Naive B cell (primary cell): ENCODE measurements around the gene CAMSAP2. TPM values are rescaled to one million over a fixed set of nuclear protein-coding genes. Genes with fewer than 3 reads are reported as not detected.
A peak's percentile ranks its signal among the peaks of the same experiment; 100 is the strongest.
"Not testable (repeated sequence)": the region's sequence is repeated elsewhere in the genome, so short reads cannot be mapped to it uniquely, and the experiment has no call there.

Source experiments
- ATAC-seq, 2 donors: fragments of 150-1000 bp; cut with Tn5 transposase; 2 replicates each; pipeline ENCODE4 v1.10.0; 2021; ENCODE audit warnings: low read depth in 2 of 2, mild to moderate bottlenecking in 2 of 2, moderate library complexity in 2 of 2
- DNase-seq: peaks from one replicate; pipeline ENCODE4 v3.0.0; 2022
- H3K27ac Mint-ChIP-seq, 6 donors: one replicate each; pipeline ENCODE4 v1.8.0; 2020 to 2022; ENCODE audit warnings: mild to moderate bottlenecking in 6 of 6, mixed read lengths in 6 of 6, moderate library complexity in 5 of 6, inconsistent platforms in 2 of 6
- H3K27me3 Mint-ChIP-seq, 3 donors: one replicate each; pipeline ENCODE4 v1.8.0; 2021 to 2022; ENCODE audit warnings: mixed read lengths in 3 of 3, mild to moderate bottlenecking in 1 of 3
- H3K36me3 Mint-ChIP-seq, 2 donors: one replicate each; pipeline ENCODE4 v1.8.0; 2020 to 2022; ENCODE audit warnings: mixed read lengths in 2 of 2, inconsistent platforms in 1 of 2, mild to moderate bottlenecking in 1 of 2
- H3K4me1 Mint-ChIP-seq, 3 donors: one replicate each; pipeline ENCODE4 v1.8.0; 2020 to 2022; ENCODE audit warnings: mixed read lengths in 3 of 3, inconsistent platforms in 1 of 3, mild to moderate bottlenecking in 1 of 3, moderate library complexity in 1 of 3
- H3K4me3 Mint-ChIP-seq, 8 donors: one replicate each; pipeline ENCODE4 v1.8.0; 2020 to 2022; ENCODE audit warnings: mild to moderate bottlenecking in 8 of 8, mixed read lengths in 8 of 8, moderate library complexity in 8 of 8, inconsistent platforms in 2 of 8
- H3K9me3 Mint-ChIP-seq, 7 donors: one replicate each; pipeline ENCODE4 v1.8.0; 2020 to 2022; ENCODE audit warnings: mixed read lengths in 7 of 7, mild to moderate bottlenecking in 5 of 7, inconsistent platforms in 2 of 7, moderate library complexity in 1 of 7
- polyA plus RNA-seq, 6 donors: library from polyadenylated mRNA; unstranded; fragments of 300-500 nt; fragmentation: Illumina TruSeq; gene quantifications; one replicate each; pipeline ENCODE4 v1.2.3, GENCODE V29; 2021; ENCODE audit warnings: low read depth in 6 of 6

Gene CAMSAP2
- polyA plus RNA-seq, 6 donors from 2014 or later: 0.04 TPM; not detected in 5

- no peaks in the 10 kb centered on the region for H3K4me1 Mint-ChIP-seq
- H3K36me3 Mint-ChIP-seq: no peaks in the 10 kb centered on the region
- peaks cover 0 to 4% (median 0%) of the 10 kb centered on the region in 7 donors for H3K9me3 Mint-ChIP-seq
- DNase-seq: no peak
- H3K4me3 Mint-ChIP-seq: no peak overlapping the region
- H3K27me3 Mint-ChIP-seq: peaks cover 22 to 40% (median 34%) of the 10 kb centered on the region in 3 donors
- no peak overlapping the region for H3K27ac Mint-ChIP-seq
- no peak for ATAC-seq
Measured at GRCh38 chr1:200749090-200749489, 10.4 kb downstream of the CAMSAP2 start.

- H3K27me3 Mint-ChIP-seq: peaks cover 15 to 31% (median 29%) of the 10 kb centered on the region in 3 donors
- not testable (repeated sequence) for ATAC-seq
Measured at GRCh38 chr1:200750749-200751148, 12.1 kb downstream of the CAMSAP2 start.

GRCh38 chr1:200751717-200752116 is 13.0 kb downstream of the CAMSAP2 start:
- Mint-ChIP-seq H3K9me3 (no peaks in the 10 kb centered on the region), H3K4me3 (no peak overlapping the region), H3K27ac (peak overlapping the region in 1 of 6 donors; percentile 23), H3K36me3 (no peaks in the 10 kb centered on the region), H3K4me1 (no peaks in the 10 kb centered on the region), H3K27me3 (peaks cover 10 to 26% (median 23%) of the 10 kb centered on the region in 3 donors)
- DNase-seq (no peak), ATAC-seq (no peak)

More at GRCh38 chr1:200750749-200751148, 12.1 kb downstream of the CAMSAP2 start:
- H3K4me1 Mint-ChIP-seq, DNase-seq, H3K9me3 Mint-ChIP-seq, H3K4me3 Mint-ChIP-seq, H3K36me3 Mint-ChIP-seq, H3K27ac Mint-ChIP-seq: not testable (repeated sequence)

- Mint-ChIP-seq H3K4me1 (no peaks in the 10 kb centered on the region), H3K27me3 (peaks cover 6 to 21% (median 16%) of the 10 kb centered on the region in 3 donors), H3K9me3 (no peaks in the 10 kb centered on the region), H3K27ac (no peak overlapping the region), H3K4me3 (no peak overlapping the region), H3K36me3 (no peaks in the 10 kb centered on the region)
- DNase-seq: no peak
- ATAC-seq: no peak
Measured at GRCh38 chr1:200753650-200754198, 15.0 kb downstream of the CAMSAP2 start.

- peaks cover 0 to 29% (median 26%) of the 10 kb centered on the region in 3 donors for H3K27me3 Mint-ChIP-seq
- H3K9me3 Mint-ChIP-seq: no peaks in the 10 kb centered on the region
- peak overlapping the region in 1 of 6 donors; percentile 2 for H3K27ac Mint-ChIP-seq
- H3K36me3 Mint-ChIP-seq: no peaks in the 10 kb centered on the region
- H3K4me1 Mint-ChIP-seq: no peaks in the 10 kb centered on the region
- DNase-seq: no peak
- no peak overlapping the region for H3K4me3 Mint-ChIP-seq
- no peak for ATAC-seq
Measured at GRCh38 chr1:200755456-200755855, 16.8 kb downstream of the CAMSAP2 start.

GRCh38 chr1:200762089-200762488 is 23.4 kb downstream of the CAMSAP2 start:
- no peak for DNase-seq
- Mint-ChIP-seq H3K36me3 (no peaks in the 10 kb centered on the region), H3K9me3 (no peaks in the 10 kb centered on the region), H3K4me1 (no peaks in the 10 kb centered on the region), H3K4me3 (no peak overlapping the region), H3K27me3 (peaks cover 9 to 26% (median 20%) of the 10 kb centered on the region in 3 donors), H3K27ac (no peak overlapping the region)
- ATAC-seq: no peak

GRCh38 chr1:200767321-200767720 is 28.6 kb downstream of the CAMSAP2 start:
- peaks cover 5 to 20% (median 10%) of the 10 kb centered on the region in 3 donors for H3K27me3 Mint-ChIP-seq
- no peaks in the 10 kb centered on the region for H3K4me1 Mint-ChIP-seq
- H3K36me3 Mint-ChIP-seq: no peaks in the 10 kb centered on the region
- DNase-seq (no peak), ATAC-seq (no peak)
- no peak overlapping the region for H3K27ac Mint-ChIP-seq
- no peaks in the 10 kb centered on the region for H3K9me3 Mint-ChIP-seq
- H3K4me3 Mint-ChIP-seq: no peak overlapping the region

GRCh38 chr1:200771625-200772555 is 33.2 kb downstream of the CAMSAP2 start:
- Mint-ChIP-seq H3K9me3 (no peaks in the 10 kb centered on the region), H3K27ac (no peak overlapping the region)

GRCh38 chr1:200774311-200774710 is 35.6 kb downstream of the CAMSAP2 start:
- Mint-ChIP-seq H3K27me3 (no peaks in the 10 kb centered on the region), H3K9me3 (no peaks in the 10 kb centered on the region), H3K27ac (peak overlapping the region in 1 of 6 donors; percentile 8), H3K4me1 (peaks cover 0 to 7% (median 4%) of the 10 kb centered on the region in 3 donors), H3K36me3 (no peaks in the 10 kb centered on the region), H3K4me3 (no peak overlapping the region)
- ATAC-seq (no peak), DNase-seq (no peak)

More at GRCh38 chr1:200771625-200772555, 33.2 kb downstream of the CAMSAP2 start:
- Mint-ChIP-seq H3K27me3 (peaks cover 0 to 10% (median 0%) of the 10 kb centered on the region in 3 donors), H3K36me3 (no peaks in the 10 kb centered on the region), H3K4me1 (peaks cover 0 to 7% (median 4%) of the 10 kb centered on the region in 3 donors), H3K4me3 (no peak overlapping the region)
- ATAC-seq (no peak), DNase-seq (no peak)

GRCh38 chr1:200774735-200775444 is 36.2 kb downstream of the CAMSAP2 start:
- peaks cover 0 to 7% (median 4%) of the 10 kb centered on the region in 3 donors for H3K4me1 Mint-ChIP-seq
- no peaks in the 10 kb centered on the region for H3K36me3 Mint-ChIP-seq
- H3K9me3 Mint-ChIP-seq: no peaks in the 10 kb centered on the region
- ATAC-seq: no peak
- no peak for DNase-seq
- H3K27me3 Mint-ChIP-seq: no peaks in the 10 kb centered on the region
- no peak overlapping the region for H3K4me3 Mint-ChIP-seq
- no peak overlapping the region for H3K27ac Mint-ChIP-seq

- DNase-seq (no peak), ATAC-seq (no peak)
- Mint-ChIP-seq H3K4me1 (peaks cover 3 to 12% (median 4%) of the 10 kb centered on the region in 3 donors), H3K27me3 (no peaks in the 10 kb centered on the region), H3K36me3 (no peaks in the 10 kb centered on the region), H3K27ac (no peak overlapping the region), H3K9me3 (no peaks in the 10 kb centered on the region), H3K4me3 (no peak overlapping the region)
Measured at GRCh38 chr1:200775850-200776249, 37.2 kb downstream of the CAMSAP2 start.

- no peaks in the 10 kb centered on the region for H3K9me3 Mint-ChIP-seq
- H3K36me3 Mint-ChIP-seq: no peaks in the 10 kb centered on the region
- no peaks in the 10 kb centered on the region for H3K27me3 Mint-ChIP-seq
Measured at GRCh38 chr1:200776949-200777348, 38.3 kb downstream of the CAMSAP2 start.

GRCh38 chr1:200778766-200779165 is 40.1 kb downstream of the CAMSAP2 start:
- Mint-ChIP-seq H3K27ac (no peak overlapping the region), H3K9me3 (peaks cover 0 to 6% (median 0%) of the 10 kb centered on the region in 7 donors), H3K36me3 (peaks cover 0 to 6% of the 10 kb centered on the region in 2 donors), H3K4me3 (no peak overlapping the region), H3K27me3 (no peaks in the 10 kb centered on the region), H3K4me1 (peaks cover 3 to 12% (median 4%) of the 10 kb centered on the region in 3 donors)
- DNase-seq (no peak), ATAC-seq (no peak)

More at GRCh38 chr1:200776949-200777348, 38.3 kb downstream of the CAMSAP2 start:
- Mint-ChIP-seq H3K4me1 (peaks cover 3 to 12% (median 4%) of the 10 kb centered on the region in 3 donors), H3K4me3 (no peak overlapping the region), H3K27ac (no peak overlapping the region)
- ATAC-seq (no peak), DNase-seq (no peak)
